Measurements from ENCODE around the gene FICD.

FICD gene

DNA sequence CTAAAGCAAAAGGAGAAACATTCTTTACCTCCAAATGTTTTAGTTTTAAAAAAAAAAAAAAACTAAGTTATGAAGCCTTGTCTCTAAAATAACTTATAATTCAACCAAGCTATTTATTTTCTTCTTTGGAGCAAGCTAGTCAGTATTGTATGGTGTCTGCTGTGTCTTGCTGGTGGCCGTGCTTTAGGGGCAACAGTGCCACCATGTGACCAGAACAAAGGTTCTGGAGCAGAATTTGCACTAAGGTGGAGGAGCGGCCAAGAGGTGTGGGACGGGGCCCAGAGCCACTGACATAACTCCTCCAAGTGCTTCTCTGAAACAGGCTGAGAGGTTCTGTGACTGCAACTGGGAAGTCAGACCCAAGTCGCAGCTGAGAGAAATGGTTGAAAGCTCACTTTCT, 4.5 kb downstream of the FICD start:
- TF ChIP-seq, protein P1, sequence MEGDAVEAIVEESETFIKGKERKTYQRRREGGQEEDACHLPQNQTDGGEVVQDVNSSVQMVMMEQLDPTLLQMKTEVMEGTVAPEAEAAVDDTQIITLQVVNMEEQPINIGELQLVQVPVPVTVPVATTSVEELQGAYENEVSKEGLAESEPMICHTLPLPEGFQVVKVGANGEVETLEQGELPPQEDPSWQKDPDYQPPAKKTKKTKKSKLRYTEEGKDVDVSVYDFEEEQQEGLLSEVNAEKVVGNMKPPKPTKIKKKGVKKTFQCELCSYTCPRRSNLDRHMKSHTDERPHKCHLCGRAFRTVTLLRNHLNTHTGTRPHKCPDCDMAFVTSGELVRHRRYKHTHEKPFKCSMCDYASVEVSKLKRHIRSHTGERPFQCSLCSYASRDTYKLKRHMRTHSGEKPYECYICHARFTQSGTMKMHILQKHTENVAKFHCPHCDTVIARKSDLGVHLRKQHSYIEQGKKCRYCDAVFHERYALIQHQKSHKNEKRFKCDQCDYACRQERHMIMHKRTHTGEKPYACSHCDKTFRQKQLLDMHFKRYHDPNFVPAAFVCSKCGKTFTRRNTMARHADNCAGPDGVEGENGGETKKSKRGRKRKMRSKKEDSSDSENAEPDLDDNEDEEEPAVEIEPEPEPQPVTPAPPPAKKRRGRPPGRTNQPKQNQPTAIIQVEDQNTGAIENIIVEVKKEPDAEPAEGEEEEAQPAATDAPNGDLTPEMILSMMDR (IDR thresholded peaks at IDR 0.05; ENCODE audit: low read depth, low read length): no peak
- in situ Hi-C loops (cut with HindIII; ENCODE audit: low sequenced_read_pairs): no loop called here
- H3K4me3 ChIP-seq (ENCODE audit: low read depth, low read length): no peak overlapping the region
- DNase-seq (ENCODE audit: low read depth, low spot score): no peak

DNA sequence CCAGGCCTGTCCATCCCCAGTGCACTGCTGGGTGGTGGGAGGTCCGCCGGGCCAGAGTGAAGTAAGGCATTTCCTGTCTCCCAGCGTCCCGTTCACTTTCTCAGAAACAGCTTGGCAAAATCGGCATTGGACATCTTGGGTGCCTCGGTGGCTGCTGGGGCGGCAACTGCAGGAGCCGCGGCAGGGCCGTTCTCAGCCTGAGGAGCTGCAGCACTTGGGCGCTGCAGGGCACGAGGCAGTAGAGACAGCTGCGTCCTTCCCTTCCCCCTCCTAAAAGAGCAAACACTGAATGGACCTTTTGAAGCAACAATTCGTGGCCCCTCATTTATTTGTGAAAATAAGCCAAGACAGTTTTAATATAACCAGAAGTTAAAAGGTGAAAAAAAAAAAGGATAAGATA, 8.3 kb downstream of the FICD start:
- no peak for DNase-seq (ENCODE audit: low read depth, low spot score)
- in situ Hi-C loops (cut with HindIII; ENCODE audit: low sequenced_read_pairs): no loop called here
- TF ChIP-seq, protein P1 (IDR thresholded peaks at IDR 0.05; ENCODE audit: low read depth, low read length): no peak

DNA sequence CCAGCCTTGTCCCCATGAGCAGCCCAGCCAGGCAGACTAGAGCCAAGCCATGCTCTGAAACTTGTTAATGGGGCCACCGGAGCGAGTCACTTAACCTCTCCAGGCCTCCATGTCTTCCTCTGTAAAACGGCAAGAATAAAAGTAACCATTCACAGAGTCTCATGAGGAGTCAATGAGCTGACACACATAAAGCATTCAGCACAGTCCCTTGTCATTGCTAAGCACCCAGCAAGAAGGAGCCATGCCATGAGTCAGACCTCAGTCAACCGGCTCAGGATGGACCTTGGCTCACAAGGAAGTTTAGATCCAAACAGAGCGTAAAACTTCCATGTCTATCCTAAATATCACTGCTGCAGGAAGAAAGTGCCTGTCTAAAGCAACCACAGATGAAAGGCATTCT, 10.6 kb downstream of the FICD start:
- DNase-seq (ENCODE audit: low read depth, low spot score): peak; percentile 10
- no peak overlapping the region for H3K4me3 ChIP-seq (ENCODE audit: low read depth, low read length)
- TF ChIP-seq, protein P1 (IDR thresholded peaks at IDR 0.05; ENCODE audit: low read depth, low read length): no peak
- in situ Hi-C loops (cut with HindIII; ENCODE audit: low sequenced_read_pairs): no loop called here

More for the DNA sequence above, 8.3 kb downstream of the FICD start:
- H3K4me3 ChIP-seq (ENCODE audit: low read depth, low read length): no peak overlapping the region

DNA sequence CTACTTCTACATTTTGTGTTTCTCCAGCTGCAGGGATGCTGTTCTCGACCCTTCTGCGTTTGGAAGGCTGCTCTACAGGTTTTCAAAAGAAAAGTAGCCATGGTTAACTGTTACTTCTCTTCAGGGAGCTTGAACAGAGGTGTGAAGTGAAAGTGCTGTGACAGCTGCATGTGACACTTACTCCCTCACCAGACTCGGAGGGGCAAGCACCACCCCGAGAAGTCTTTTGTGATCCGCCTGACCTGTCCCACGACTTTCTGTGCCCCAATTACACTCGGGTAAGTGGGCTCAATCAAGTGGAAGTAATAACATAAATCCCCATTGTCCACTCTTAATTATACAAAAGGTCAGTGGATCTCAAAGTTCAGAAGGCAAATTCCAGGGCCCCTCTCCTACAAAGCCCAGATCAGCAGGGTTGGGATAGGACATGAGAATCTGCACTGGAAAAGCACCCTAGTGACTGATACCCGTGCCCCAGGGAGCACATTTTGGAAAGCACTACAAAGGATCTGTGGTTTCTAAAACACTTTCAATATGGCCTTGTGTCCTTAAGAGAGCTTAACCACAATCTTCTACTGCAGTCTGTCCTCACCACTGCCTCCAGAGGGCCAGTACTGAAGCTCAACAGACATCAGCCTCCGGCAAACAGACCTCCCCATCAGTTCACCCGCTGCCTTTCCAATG, 11.5 kb downstream of the FICD start:
- DNase-seq (ENCODE audit: low read depth, low spot score): peak; percentile 56
- in situ Hi-C loops (cut with HindIII; ENCODE audit: low sequenced_read_pairs): no loop called here
- TF ChIP-seq, protein P1 (IDR thresholded peaks at IDR 0.05; ENCODE audit: low read depth, low read length): peak; percentile 32
- no peak overlapping the region for H3K4me3 ChIP-seq (ENCODE audit: low read depth, low read length)

DNA sequence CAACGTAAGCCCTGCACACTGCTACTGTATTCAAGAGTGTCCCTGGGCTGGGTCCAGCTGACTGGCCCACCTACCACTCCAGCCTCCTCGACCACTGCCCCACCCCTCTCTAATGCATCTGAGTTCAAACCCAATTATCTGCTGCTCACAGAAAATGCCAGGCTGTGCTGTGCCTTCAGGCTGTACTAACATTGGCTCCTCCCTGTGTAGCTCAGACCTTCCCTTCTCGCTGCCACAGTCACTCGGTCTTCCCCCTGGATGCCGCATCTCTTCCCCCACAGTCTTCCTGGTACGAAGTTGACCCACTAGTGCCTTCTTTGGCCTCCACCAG, 12.1 kb downstream of the FICD start:
- TF ChIP-seq, protein P1 (IDR thresholded peaks at IDR 0.05; ENCODE audit: low read depth, low read length): no peak
- DNase-seq (ENCODE audit: low read depth, low spot score): no peak
- in situ Hi-C loops (cut with HindIII; ENCODE audit: low sequenced_read_pairs): no loop called here
- no peak overlapping the region for H3K4me3 ChIP-seq (ENCODE audit: low read depth, low read length)

DNA sequence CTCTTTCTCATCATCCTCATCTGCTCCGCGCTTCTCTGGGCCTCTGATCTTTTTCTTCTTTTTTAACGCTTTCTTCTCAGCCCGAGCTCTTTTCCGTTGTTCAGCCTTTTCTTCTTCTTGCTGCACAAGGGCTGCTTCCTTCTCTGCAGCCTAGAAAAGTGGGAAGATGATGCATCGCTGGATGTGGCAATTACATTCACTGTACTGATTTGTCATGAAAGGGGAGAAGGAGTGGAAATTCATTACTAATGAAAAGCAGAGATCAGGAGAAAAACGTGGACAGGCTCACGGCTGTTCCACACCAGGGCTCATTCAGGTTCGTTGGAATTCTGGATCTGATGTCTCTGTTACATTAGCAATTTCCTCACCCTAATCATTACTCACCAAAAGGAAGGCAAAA, 15.1 kb downstream of the FICD start:
- no peak overlapping the region for H3K4me3 ChIP-seq (ENCODE audit: low read depth, low read length)
- no peak for DNase-seq (ENCODE audit: low read depth, low spot score)
- in situ Hi-C loops (cut with HindIII; ENCODE audit: low sequenced_read_pairs): no loop called here
- TF ChIP-seq, protein P1 (IDR thresholded peaks at IDR 0.05; ENCODE audit: low read depth, low read length): no peak
